Kasumi-1 (cell line): ENCODE measurements around the gene H6PD.

ENCODE experiments used
- DNase-seq, 2 experiments: peaks; one replicate each; lab custom pipeline; 2025; lab: John Stamatoyannopoulos, UW

The H6PD gene

GRCh38 chr1:9234223-9235095, at the start of gene H6PD:
TSS of gene H6PD (plus strand) at chr1:9234774. CDS start at chr1:9244935, 10,161 bp downstream.
- peak; percentile 46 to 60 for DNase-seq

- DNase-seq, result no peak
These were observed 48.3 kb upstream of the H6PD start for GRCh38 chr1:9186082-9186859.

- DNase-seq, result no peak
These were observed 47.6 kb upstream of the H6PD start for GRCh38 chr1:9187004-9187403.

GRCh38 chr1:9190234-9190633, 44.3 kb upstream of the H6PD start:
- no peak for DNase-seq

GRCh38 chr1:9191231-9191630, 43.3 kb upstream of the H6PD start:
- no peak for DNase-seq

GRCh38 chr1:9192578-9193232, 41.9 kb upstream of the H6PD start:
- DNase-seq, result no peak

- no peak for DNase-seq
These were observed 41.3 kb upstream of the H6PD start for GRCh38 chr1:9193233-9193625.

- no peak for DNase-seq
These were observed 40.5 kb upstream of the H6PD start for GRCh38 chr1:9194024-9194423.

GRCh38 chr1:9195651-9196050, 38.9 kb upstream of the H6PD start:
- DNase-seq, result no peak

GRCh38 chr1:9196129-9197040, 38.2 kb upstream of the H6PD start:
- peak; percentile 73 for DNase-seq

- no peak for DNase-seq
These were observed 37.1 kb upstream of the H6PD start for GRCh38 chr1:9197186-9198099.

GRCh38 chr1:9198538-9199361, 35.8 kb upstream of the H6PD start:
- DNase-seq, result no peak

- no peak for DNase-seq
These were observed 34.1 kb upstream of the H6PD start for GRCh38 chr1:9200441-9200840.

GRCh38 chr1:9201401-9202239, 33.0 kb upstream of the H6PD start:
- peak; percentile 49 to 52 for DNase-seq

GRCh38 chr1:9202240-9202870, 32.2 kb upstream of the H6PD start:
- no peak for DNase-seq

GRCh38 chr1:9203511-9203982, 31.0 kb upstream of the H6PD start:
- DNase-seq, result peak; percentile 18 to 20

- DNase-seq, result no peak
These were observed 30.3 kb upstream of the H6PD start for GRCh38 chr1:9204156-9204720.

GRCh38 chr1:9207086-9207485, 27.5 kb upstream of the H6PD start:
- no peak for DNase-seq
